Fibroblast of skin of left biceps (primary cell): ENCODE measurements around the gene ANKS1A.
"Not testable (repeated sequence)": the region's sequence is repeated elsewhere in the genome, so short reads cannot be mapped to it uniquely, and the experiment has no call there.

Experiments
- DNase-seq, 2 experiments: peaks; one replicate each; pipeline ENCODE4 v3.0.0-alpha.2; 2013; ENCODE audit warnings: low read depth in 2 of 2

ANKS1A gene

DNA sequence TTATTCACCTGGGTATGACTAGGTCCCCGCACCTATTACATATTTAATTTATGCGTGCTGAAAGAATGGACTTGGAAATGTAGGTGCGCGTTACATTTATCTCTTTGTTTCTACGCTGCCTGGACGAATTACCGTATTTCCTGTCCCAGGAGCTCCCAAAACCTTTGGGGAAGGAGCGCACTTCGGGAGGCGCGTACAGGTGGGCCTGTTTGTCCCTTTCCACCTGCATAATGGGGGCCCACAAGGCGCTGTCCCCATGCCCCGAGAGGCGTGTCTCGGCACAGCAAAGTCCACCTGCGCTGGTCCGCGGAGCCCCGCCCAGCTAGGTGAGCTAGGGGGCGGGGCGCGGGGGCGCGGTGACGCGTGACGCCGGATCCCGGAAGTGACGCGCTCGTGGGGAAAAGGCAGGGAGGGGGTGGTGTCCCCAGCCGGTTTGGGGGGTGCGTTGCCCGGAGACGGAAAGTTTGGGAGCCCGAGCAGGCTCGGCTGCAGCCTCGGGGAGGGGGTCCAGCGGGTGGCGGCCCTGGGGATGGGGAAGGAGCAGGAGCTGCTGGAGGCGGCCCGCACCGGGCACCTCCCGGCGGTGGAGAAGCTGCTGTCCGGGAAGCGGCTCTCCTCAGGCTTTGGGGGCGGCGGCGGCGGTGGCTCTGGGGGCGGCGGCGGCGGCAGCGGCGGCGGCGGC is at the start of gene ANKS1A:
Gene ANKS1A, plus strand, starts transcription at position 382 of the 682 bp plus-strand sequence. Its CDS starts 148 bp downstream, at position 530.
- peak in 1 of 2 experiments; percentile 13 for DNase-seq

DNA sequence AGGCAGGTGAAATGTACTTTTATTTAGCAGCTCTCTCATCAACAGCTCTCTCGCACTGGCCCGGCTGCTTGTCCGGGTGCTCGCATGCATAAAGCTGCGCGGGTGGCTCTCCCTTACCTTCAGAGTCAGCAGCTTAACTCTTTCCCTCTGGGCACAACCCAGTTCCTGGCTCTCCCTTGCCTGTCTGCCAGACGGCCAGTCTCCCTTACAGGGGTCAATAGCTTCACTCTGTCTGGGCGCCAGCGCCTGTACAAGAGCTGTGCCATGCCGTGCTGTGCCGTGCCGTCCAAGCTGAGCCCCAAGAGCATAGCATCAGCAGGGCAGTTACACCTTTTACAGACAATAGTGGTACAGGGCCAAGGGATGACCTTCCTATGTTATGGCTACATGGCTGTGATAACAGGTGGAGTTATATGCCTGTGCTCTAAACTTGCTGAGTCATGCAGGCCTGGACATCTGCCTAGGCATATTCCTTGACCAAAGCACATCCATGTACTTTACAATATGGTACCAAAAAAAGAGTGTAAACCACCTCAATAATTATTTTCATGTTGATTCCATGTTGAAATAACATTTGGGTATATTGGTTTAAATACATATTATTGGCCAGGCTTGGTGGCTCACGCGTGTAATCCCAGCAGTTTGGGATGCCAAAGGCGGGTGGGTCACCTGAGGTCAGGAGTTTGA is 49.2 kb upstream of the ANKS1A start:
- no peak for DNase-seq

DNA sequence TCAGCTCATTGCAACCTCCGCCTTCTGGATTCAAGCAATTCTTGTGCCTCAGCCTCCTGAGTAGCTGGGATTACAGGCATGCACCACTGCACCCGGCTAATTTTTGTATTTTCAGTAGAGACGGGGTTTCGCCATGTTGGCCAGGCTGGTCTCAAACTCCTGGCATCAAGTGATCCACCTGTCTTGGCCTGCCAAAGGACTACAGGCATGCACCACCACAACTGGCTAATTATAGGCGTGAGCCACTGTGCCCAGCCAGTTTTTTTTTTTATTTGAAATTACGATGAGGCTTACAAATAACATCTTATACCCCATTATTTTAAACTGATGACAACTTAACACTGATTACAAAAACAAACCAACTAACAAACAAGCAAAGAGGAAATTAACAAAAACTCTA is 40.0 kb upstream of the ANKS1A start:
- not testable (repeated sequence) for DNase-seq

- DNase-seq, result no peak
Observed at GRCh38 chr6:34851361-34851760, 37.7 kb upstream of the ANKS1A start.

DNA sequence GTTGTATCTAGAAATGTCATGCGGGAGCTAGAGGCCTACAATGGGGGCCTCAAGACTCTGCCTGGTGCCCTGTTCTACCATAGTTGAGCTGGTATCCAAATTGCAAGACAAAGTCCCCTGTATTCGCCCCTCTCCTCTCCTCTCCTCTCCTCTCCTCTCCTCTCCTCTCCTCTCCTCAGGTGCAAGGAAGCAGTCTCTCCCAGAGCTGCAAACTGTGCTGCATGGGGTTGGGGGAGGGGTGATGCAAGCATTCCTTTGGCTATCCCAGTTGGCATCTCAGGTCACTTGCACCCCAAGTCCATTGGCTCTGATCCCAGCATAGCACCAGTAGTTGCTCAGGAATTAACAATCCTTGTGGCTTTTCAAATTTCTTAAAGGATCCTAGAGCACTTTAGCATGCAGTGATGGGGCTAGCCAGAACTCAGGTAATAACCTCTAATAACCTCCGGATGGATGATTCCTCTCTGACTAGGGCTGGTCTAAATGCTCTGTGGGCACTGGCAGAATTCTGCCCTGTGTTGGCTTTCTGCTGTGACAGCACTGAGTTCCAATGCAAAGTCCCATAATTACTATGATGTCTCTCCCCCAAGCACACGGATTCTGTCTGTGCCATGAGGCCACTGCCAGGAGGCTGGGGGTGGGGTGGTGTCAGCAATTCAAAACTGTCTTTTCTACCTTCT is 36.5 kb upstream of the ANKS1A start:
- DNase-seq, result no peak

GRCh38 chr6:34855463-34855862 is 33.6 kb upstream of the ANKS1A start:
- no peak for DNase-seq

- no peak for DNase-seq
Observed at GRCh38 chr6:34858681-34859080, 30.4 kb upstream of the ANKS1A start.

DNA sequence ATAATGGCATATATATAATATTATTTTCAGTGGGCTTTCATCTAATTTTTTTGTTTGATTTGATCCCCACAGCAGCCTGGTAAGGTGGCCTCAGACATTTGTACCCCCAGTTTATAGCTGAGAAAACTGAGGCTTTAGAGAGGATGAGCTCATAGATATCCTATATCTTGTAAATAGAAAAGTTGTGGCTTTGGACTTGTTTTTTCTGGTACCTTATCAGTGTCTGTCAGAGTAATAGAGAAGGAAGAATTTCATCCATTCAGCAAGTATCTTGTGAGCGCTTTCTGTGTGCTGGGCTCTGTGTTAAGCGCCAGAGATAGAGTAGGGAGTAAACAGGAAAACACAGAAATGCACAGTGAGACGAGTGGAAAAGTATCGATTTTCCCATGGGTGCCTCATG is 29.1 kb upstream of the ANKS1A start:
- DNase-seq, result no peak

- DNase-seq, result no peak
Observed at GRCh38 chr6:34860776-34861175, 28.3 kb upstream of the ANKS1A start.

DNA sequence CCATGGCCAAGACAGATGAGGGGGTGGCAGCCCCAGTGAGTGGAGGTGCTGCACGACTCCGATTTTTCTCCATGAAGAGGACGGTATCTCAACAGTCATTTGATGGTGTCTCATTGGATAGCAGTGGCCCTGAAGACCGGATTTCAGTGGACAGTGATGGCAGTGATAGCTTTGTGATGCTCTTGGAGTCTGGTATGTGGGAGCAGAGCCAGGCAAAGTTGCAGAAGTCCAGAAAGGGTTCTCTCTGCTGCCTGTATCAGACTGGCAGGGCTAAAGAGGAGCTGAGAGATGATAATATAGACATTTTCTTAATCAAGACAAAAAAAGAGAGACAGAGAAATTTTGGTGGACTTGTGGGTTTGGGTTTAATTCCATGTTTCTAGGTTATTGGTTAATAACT is 25.0 kb upstream of the ANKS1A start:
- no peak for DNase-seq

GRCh38 chr6:34865107-34865506 is 23.9 kb upstream of the ANKS1A start:
- no peak for DNase-seq

DNA sequence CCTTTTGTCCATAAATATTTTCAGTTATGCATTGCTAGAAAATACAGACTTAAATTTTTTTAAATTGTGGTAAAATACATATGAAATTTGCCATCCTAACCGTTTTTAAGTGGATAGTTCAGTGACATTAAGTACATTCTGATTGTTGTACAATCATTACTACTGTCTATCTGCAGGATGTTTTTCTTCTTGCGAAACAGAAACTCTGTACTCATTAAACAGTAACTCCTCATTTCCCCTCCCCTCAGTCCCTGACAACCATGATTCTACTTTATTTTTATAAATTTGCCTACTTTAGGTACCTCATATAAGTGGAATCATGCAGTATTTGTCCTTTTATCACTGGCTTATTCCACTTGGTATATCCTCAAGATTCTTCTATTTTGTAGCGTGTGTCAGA is 22.5 kb upstream of the ANKS1A start:
- DNase-seq, result no peak

GRCh38 chr6:34867484-34867883 is 21.6 kb upstream of the ANKS1A start:
- no peak for DNase-seq

- no peak for DNase-seq
Observed at GRCh38 chr6:34871853-34872252, 17.2 kb upstream of the ANKS1A start.

DNA sequence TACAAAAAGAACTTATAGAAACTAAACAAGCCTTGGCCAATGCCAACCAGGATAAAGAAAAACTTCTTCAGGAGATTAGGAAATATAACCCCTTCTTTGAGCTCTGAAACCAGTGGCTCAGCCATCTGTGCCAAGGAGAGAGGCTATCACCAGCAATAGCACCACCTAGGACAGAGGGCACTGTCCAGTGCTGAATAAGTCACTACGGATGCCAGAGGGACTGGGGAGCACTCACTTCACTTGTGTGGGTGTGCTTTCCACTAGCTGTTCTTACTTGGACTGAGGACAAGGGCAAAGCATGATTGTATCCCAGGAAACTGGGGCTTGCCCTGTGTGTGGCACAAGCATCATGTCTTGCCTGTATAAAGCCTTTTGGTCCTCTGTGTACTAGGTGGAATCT is 16.7 kb upstream of the ANKS1A start:
- no peak for DNase-seq

GRCh38 chr6:34875292-34876213 is 13.5 kb upstream of the ANKS1A start:
- no peak for DNase-seq

- DNase-seq, result no peak
Observed at GRCh38 chr6:34876472-34876871, 12.6 kb upstream of the ANKS1A start.

GRCh38 chr6:34877259-34877658 is 11.8 kb upstream of the ANKS1A start:
- DNase-seq, result no peak

DNA sequence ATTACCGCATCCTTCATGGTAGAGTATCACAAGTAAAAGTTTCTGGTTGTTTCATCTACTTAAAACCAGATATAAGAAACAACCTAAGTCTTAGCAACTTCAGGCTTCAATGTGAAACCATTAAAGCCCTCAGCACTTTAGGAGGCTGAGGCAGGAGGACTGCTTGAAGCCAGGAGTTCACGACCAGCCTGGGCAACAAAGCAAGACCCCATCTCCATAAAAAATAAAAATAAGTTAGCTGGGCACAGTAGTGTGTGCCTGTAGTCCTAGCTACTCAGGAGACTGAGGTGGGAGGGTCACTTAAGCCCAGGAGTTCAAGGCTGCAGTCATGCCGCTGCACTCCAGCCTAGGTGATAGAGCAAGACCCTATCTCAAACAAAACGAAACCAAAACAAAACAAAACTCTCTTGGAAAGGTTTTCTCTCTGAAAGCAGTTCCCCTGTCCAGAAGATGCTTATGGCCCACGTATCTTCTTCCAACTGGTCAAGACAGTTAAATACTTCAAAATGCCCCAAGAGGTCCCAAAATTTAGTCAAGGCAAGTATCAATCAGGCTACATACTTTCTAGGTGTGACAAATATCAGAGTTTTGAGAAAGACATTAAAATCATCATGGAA is 11.1 kb upstream of the ANKS1A start:
- no peak for DNase-seq

GRCh38 chr6:34884073-34884472 is 5.0 kb upstream of the ANKS1A start:
- DNase-seq, result not testable (repeated sequence)

DNA sequence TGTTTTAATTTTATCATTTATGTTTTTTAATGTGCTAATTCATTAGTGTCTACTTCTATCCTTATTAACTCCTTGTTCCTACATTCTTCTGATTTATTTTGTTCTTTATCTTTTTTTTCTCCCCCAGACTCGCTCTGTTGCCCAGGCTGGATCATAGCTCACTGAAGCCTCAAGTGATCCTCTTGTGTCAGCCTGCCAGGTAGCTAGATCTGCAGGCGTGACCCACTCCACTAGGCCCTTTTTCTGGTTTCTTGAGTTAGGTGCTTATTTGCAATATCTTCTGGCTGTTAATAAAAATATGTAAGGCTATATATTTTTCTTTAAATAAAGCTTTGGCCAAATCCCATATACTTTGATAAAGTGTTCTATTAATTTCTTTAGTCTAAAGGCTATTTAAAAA is 4.1 kb upstream of the ANKS1A start:
- no peak for DNase-seq
